Ishikawa (cell line): ENCODE measurements around the gene LGI2.

Experiments
- CEBPB ChIP-seq: IDR thresholded peaks from 2 replicates; pipeline ENCODE4 v1.6.1; 2012
- CREB1 ChIP-seq: IDR thresholded peaks from 2 replicates; pipeline ENCODE4 v1.6.1; 2012; ENCODE audit warnings: low read depth
- EGR1 ChIP-seq: IDR thresholded peaks from 2 replicates; pipeline ENCODE4 v1.6.1; 2012
- EP300 ChIP-seq: IDR thresholded peaks from 2 replicates; pipeline ENCODE4 v1.6.1; 2012; ENCODE audit warnings: borderline replicate concordance
- FOXM1 ChIP-seq: IDR thresholded peaks from 2 replicates; pipeline ENCODE4 v1.6.1; 2012; ENCODE audit warnings: low read depth, borderline replicate concordance
- MAX ChIP-seq: IDR thresholded peaks from 2 replicates; pipeline ENCODE4 v1.6.1; 2012
- NFIC ChIP-seq: IDR thresholded peaks from 2 replicates; pipeline ENCODE4 v1.6.1; 2012
- RAD21 ChIP-seq: IDR thresholded peaks from 2 replicates; pipeline ENCODE4 v1.6.1; 2012; ENCODE audit warnings: low read depth
- REST ChIP-seq: IDR thresholded peaks from 2 replicates; pipeline ENCODE4 v1.6.1; 2012; ENCODE audit warnings: low read depth, mild to moderate bottlenecking
- TAF1 ChIP-seq: IDR thresholded peaks from 2 replicates; pipeline ENCODE4 v1.6.1; 2012; ENCODE audit warnings: low read depth, mild to moderate bottlenecking
- TEAD4 ChIP-seq: IDR thresholded peaks from 2 replicates; pipeline ENCODE4 v1.6.1; 2012
- USF1 ChIP-seq: IDR thresholded peaks from 2 replicates; pipeline ENCODE4 v1.6.1; 2012
- YY1 ChIP-seq: IDR thresholded peaks from 2 replicates; pipeline ENCODE4 v1.6.1; 2012; ENCODE audit warnings: low read depth
- ZBTB7A ChIP-seq: IDR thresholded peaks from 2 replicates; pipeline ENCODE4 v1.6.1; 2012; ENCODE audit warnings: low read depth

LGI2 gene

GRCh38 chr4:24980064-24980690, 50.6 kb downstream of the LGI2 start:
- TF ChIP-seq RAD21 (peak; percentile 72), FOXM1 (no peak)

GRCh38 chr4:24979554-24979953, 51.2 kb downstream of the LGI2 start:
- no peak for TF ChIP-seq NFIC

- no peak for TF ChIP-seq REST
- TF ChIP-seq CREB1: no peak
- TF ChIP-seq TEAD4: no peak
- TF ChIP-seq ZBTB7A: no peak
- no peak for TF ChIP-seq FOXM1
- TF ChIP-seq YY1: no peak
- TF ChIP-seq EGR1: no peak
- TF ChIP-seq EP300: no peak
- TF ChIP-seq TAF1: no peak
- no peak for TF ChIP-seq NFIC
Observed at GRCh38 chr4:24978291-24979075, 52.3 kb downstream of the LGI2 start.

- TF ChIP-seq EGR1: no peak
- TF ChIP-seq REST: no peak
- TF ChIP-seq ZBTB7A: no peak
- no peak for TF ChIP-seq NFIC
- TF ChIP-seq MAX: no peak
- TF ChIP-seq FOXM1: no peak
- TF ChIP-seq RAD21: no peak
Observed at GRCh38 chr4:24975510-24975909, 55.2 kb downstream of the LGI2 start.

GRCh38 chr4:24973747-24974601, 56.8 kb downstream of the LGI2 start:
- TF ChIP-seq CEBPB (peak; percentile 69), ZBTB7A (no peak), REST (no peak), RAD21 (no peak), USF1 (no peak), EP300 (no peak), FOXM1 (no peak), MAX (no peak)
